HG03103 (cell line): Measurements from ENCODE around the gene STK16.
"Not testable (repeated sequence)": the region's sequence is repeated elsewhere in the genome, so short reads cannot be mapped to it uniquely, and the experiment has no call there.

Source experiments
- ATAC-seq: cut with Tn5 transposase; IDR thresholded peaks from one replicate; pipeline ENCODE4 v1.9.1; 2021; ENCODE audit warnings: low read depth; ENCODE audit not compliant: unreplicated experiment

The STK16 gene

GRCh38 chr2:219245148-219245898 lies at the start of gene STK16, which contains the start of gene GLB1L:
TSS of gene STK16 (plus strand) at chr2:219245479. CDS start at chr2:219246000, 521 bp downstream.
TSS of gene GLB1L (minus strand) at chr2:219245444. CDS start at chr2:219243573, 1,871 bp downstream.
- peak; percentile 75 for ATAC-seq

- ATAC-seq, result no peak
These were observed 47.9 kb upstream of the STK16 start for GRCh38 chr2:219197388-219197787.

GRCh38 chr2:219198974-219199373 lies 46.3 kb upstream of the STK16 start:
- ATAC-seq, result no peak

- no peak for ATAC-seq
These were observed 45.6 kb upstream of the STK16 start for GRCh38 chr2:219199470-219200211.

GRCh38 chr2:219200502-219201326 lies 44.6 kb upstream of the STK16 start:
- not testable (repeated sequence) for ATAC-seq

- ATAC-seq, result not testable (repeated sequence)
These were observed 43.9 kb upstream of the STK16 start for GRCh38 chr2:219201331-219201730.

- no peak for ATAC-seq
These were observed 40.7 kb upstream of the STK16 start for GRCh38 chr2:219204425-219205164.

GRCh38 chr2:219205165-219205538 lies 40.1 kb upstream of the STK16 start:
- ATAC-seq, result no peak

- ATAC-seq, result no peak
These were observed 39.3 kb upstream of the STK16 start for GRCh38 chr2:219205981-219206327.

- peak; percentile 96 for ATAC-seq
These were observed 38.7 kb upstream of the STK16 start, which contains the start of gene ZFAND2B for GRCh38 chr2:219206328-219207133. TSS of gene ZFAND2B (plus strand) at chr2:219206782. CDS start at chr2:219206988, 206 bp downstream.

- ATAC-seq, result no peak
These were observed 38.0 kb upstream of the STK16 start for GRCh38 chr2:219207134-219207883.

- ATAC-seq, result no peak
These were observed 37.2 kb upstream of the STK16 start for GRCh38 chr2:219207884-219208740.

- ATAC-seq, result no peak
These were observed 35.8 kb upstream of the STK16 start for GRCh38 chr2:219209236-219210195.

- ATAC-seq, result no peak
These were observed 34.9 kb upstream of the STK16 start for GRCh38 chr2:219210196-219210885.

GRCh38 chr2:219210886-219211362 lies 34.4 kb upstream of the STK16 start:
- ATAC-seq, result no peak

GRCh38 chr2:219213026-219213415 lies 32.3 kb upstream of the STK16 start:
- no peak for ATAC-seq
